IMR-90 (cell line): ENCODE measurements around the gene CST9. TPM values are rescaled to one million over a fixed set of nuclear protein-coding genes. Genes with fewer than 3 reads are reported as not detected.

Experiments used
- ATAC-seq: fragments of 200-7000 bp; cut with Tn5 transposase; 2 replicates; pipeline ENCODE4 v1.9.1; 2020; ENCODE audit warnings: low read depth, mild to moderate bottlenecking, moderate library complexity
- BruUV-seq: library from RNA; stranded (reverse); fragments of 400-500 nt; replicated peaks from 2 replicates; lab custom pipeline; 2021; lab: Mats Ljungman, UMichigan
- CTCF ChIA-PET: fragments of 300-600 bp; formaldehyde crosslinking; extraction: SDS; loops from one replicate; lab custom pipeline; 2021; ENCODE audit warnings: antibody characterized with exemption; lab: Yijun Ruan, JAX
- POLR2A ChIA-PET: fragments of 300-600 bp; sonication (Branson Sonifier 250); formaldehyde crosslinking; loops from one replicate; lab custom pipeline; 2022; ENCODE audit warnings: antibody characterized with exemption; ENCODE audit not compliant: unreplicated experiment; lab: Charles Lee
- DNase-seq: peaks from one replicate; pipeline ENCODE4 v3.0.0; 2013
- H2AFZ ChIP-seq: replicated peaks from 2 replicates; pipeline ENCODE3; 2013; ENCODE audit warnings: low read length, mild to moderate bottlenecking; ENCODE audit not compliant: poor library complexity
- H2AK5ac ChIP-seq: 2 replicates; pipeline ENCODE4 v1.6.1; 2013; ENCODE audit warnings: low read depth, low read length, inconsistent platforms
- H2AK9ac ChIP-seq: replicated peaks from 2 replicates; pipeline ENCODE3; 2013; ENCODE audit warnings: mild to moderate bottlenecking, low read depth, low read length, moderate library complexity; ENCODE audit not compliant: poor library complexity
- H2BK120ac ChIP-seq: 2 replicates; pipeline ENCODE4 v1.6.1; 2013; ENCODE audit warnings: low read depth, low read length, inconsistent platforms
- H2BK15ac ChIP-seq: 3 replicates; pipeline ENCODE4 v1.6.1; 2013; ENCODE audit warnings: low read depth, low read length, inconsistent platforms
- H2BK20ac ChIP-seq: 2 replicates; pipeline ENCODE4 v1.6.1; 2013; ENCODE audit warnings: low read depth, mild to moderate bottlenecking, inconsistent platforms, low read length, moderate library complexity
- H2BK5ac ChIP-seq: 2 replicates; pipeline ENCODE4 v1.6.1; 2013; ENCODE audit warnings: mild to moderate bottlenecking, low read depth, low read length, inconsistent platforms; ENCODE audit not compliant: poor library complexity, severe bottlenecking
- H3K14ac ChIP-seq: replicated peaks from 2 replicates; pipeline ENCODE4 v1.6.1; 2013; ENCODE audit warnings: low read depth, low read length, inconsistent platforms
- H3K18ac ChIP-seq: 2 replicates; pipeline ENCODE4 v1.6.1; 2013; ENCODE audit warnings: low read depth, low read length, control low read depth
- H3K23ac ChIP-seq: 2 replicates; pipeline ENCODE4 v1.6.1; 2013; ENCODE audit warnings: low read depth, low read length, inconsistent platforms
- H3K27ac ChIP-seq: 2 replicates; pipeline ENCODE4 v1.5.1; 2013; ENCODE audit warnings: mild to moderate bottlenecking, control low read depth, low read length; ENCODE audit not compliant: insufficient read depth
- H3K27me3 ChIP-seq: 2 replicates; pipeline ENCODE4 v1.6.1; 2013; ENCODE audit warnings: low read length; ENCODE audit not compliant: control insufficient read depth, insufficient read depth
- H3K36me3 ChIP-seq: 2 replicates; pipeline ENCODE4 v1.6.1; 2013; ENCODE audit warnings: low read length, mixed read lengths; ENCODE audit not compliant: control insufficient read depth, insufficient read depth
- H3K4ac ChIP-seq: 2 replicates; pipeline ENCODE4 v1.6.1; 2013; ENCODE audit warnings: low read depth, low read length, inconsistent platforms
- H3K4me1 ChIP-seq: 2 replicates; pipeline ENCODE4 v1.6.1; 2013; ENCODE audit warnings: low read length, mixed read lengths; ENCODE audit not compliant: control insufficient read depth, insufficient read depth
- H3K4me2 ChIP-seq: 2 replicates; pipeline ENCODE4 v1.6.1; 2013; ENCODE audit warnings: low read depth, mild to moderate bottlenecking, control low read depth, low read length, moderate library complexity
- H3K4me3 ChIP-seq: 2 replicates; pipeline ENCODE4 v1.5.1; 2013; ENCODE audit warnings: low read depth, mild to moderate bottlenecking, control low read depth, low read length, moderate library complexity; ENCODE audit not compliant: insufficient read depth
- H3K56ac ChIP-seq: 2 replicates; pipeline ENCODE4 v1.6.1; 2013; ENCODE audit warnings: low read length, inconsistent platforms; ENCODE audit not compliant: insufficient read depth; ENCODE audit errors: extremely low read depth
- H3K79me1 ChIP-seq, 2 experiments: 2 replicates each; pipeline ENCODE4 v1.6.1; 2013; ENCODE audit warnings: low read length in 2 of 2, inconsistent platforms in 1 of 2, low read depth in 1 of 2
- H3K9ac ChIP-seq: 2 replicates; pipeline ENCODE4 v1.6.1; 2013; ENCODE audit warnings: low read depth, low read length, control low read depth
- H3K9me1 ChIP-seq: 2 replicates; pipeline ENCODE4 v1.6.1; 2013; ENCODE audit warnings: low read length, inconsistent platforms; ENCODE audit not compliant: insufficient read depth
- H3K9me3 ChIP-seq: 2 replicates; pipeline ENCODE4 v1.6.1; 2013; ENCODE audit warnings: low read length; ENCODE audit not compliant: control insufficient read depth, insufficient read depth
- H4K20me1 ChIP-seq: 2 replicates; pipeline ENCODE4 v1.6.1; 2013; ENCODE audit warnings: low read length, inconsistent platforms; ENCODE audit not compliant: insufficient read depth
- H4K5ac ChIP-seq: 2 replicates; pipeline ENCODE4 v1.6.1; 2013; ENCODE audit warnings: mild to moderate bottlenecking, low read depth, low read length, control low read depth
- H4K8ac ChIP-seq, 2 experiments: 2 replicates each; pipeline ENCODE4 v1.6.1; 2013; ENCODE audit warnings: low read depth in 2 of 2, low read length in 2 of 2, control low read depth in 1 of 2, inconsistent platforms in 1 of 2
- H4K91ac ChIP-seq: 2 replicates; pipeline ENCODE4 v1.6.1; 2013; ENCODE audit warnings: low read depth, low read length, inconsistent platforms; ENCODE audit not compliant: insufficient read depth
- CTCF ChIP-seq: conservative IDR thresholded peaks from 2 replicates; pipeline ENCODE4 v1.5.1; 2012; ENCODE audit warnings: mild to moderate bottlenecking, low read depth, low read length, improper control_type of control experiment
- ELK1 ChIP-seq: fragments of 150-350 bp; IDR thresholded peaks from 2 replicates; pipeline ENCODE4 v1.6.1; 2016; ENCODE audit warnings: low read depth, mild to moderate bottlenecking, low read length, moderate library complexity, borderline replicate concordance
- FOS ChIP-seq: fragments of 150-350 bp; IDR thresholded peaks from 2 replicates; pipeline ENCODE4 v1.6.1; 2016; ENCODE audit warnings: low read depth, low read length
- MAFK ChIP-seq: IDR thresholded peaks from 2 replicates; pipeline ENCODE4 v1.6.1; 2012; ENCODE audit warnings: low read depth, low read length, improper control_type of control experiment
- MAZ ChIP-seq: IDR thresholded peaks from 2 replicates; pipeline ENCODE4 v1.6.1; 2012; ENCODE audit warnings: low read depth, mild to moderate bottlenecking, low read length, improper control_type of control experiment, moderate library complexity, borderline replicate concordance
- RAD21 ChIP-seq: IDR thresholded peaks from 2 replicates; pipeline ENCODE4 v1.6.1; 2012; ENCODE audit warnings: low read length, improper control_type of control experiment
- RCOR1 ChIP-seq: IDR thresholded peaks from 2 replicates; pipeline ENCODE4 v1.6.1; 2012; ENCODE audit warnings: mild to moderate bottlenecking, low read length, improper control_type of control experiment; ENCODE audit not compliant: insufficient replicate concordance
- RFX5 ChIP-seq: IDR thresholded peaks from 2 replicates; pipeline ENCODE4 v1.8.0; 2012; ENCODE audit warnings: low read depth, mild to moderate bottlenecking, low read length, moderate library complexity
- WGBS, 2 experiments: methylation state at CpG; one replicate each; pipeline versions ENCODE4 v1.1.5 to v1.1.7; 2013; ENCODE audit warnings: missing lambda C conversion rate in 2 of 2; ENCODE audit not compliant: insufficient read length in 1 of 2; ENCODE audit errors: extremely low coverage in 2 of 2; 5-methylcytosine and 5-hydroxymethylcytosine counted together
- dilution Hi-C: fragments of 300-500 bp; cut with HindIII; formaldehyde crosslinking; loops from one replicate; pipeline ENCODE4 v1.14.3; 2018; ENCODE audit warnings: low sequenced_read_pairs; ENCODE audit not compliant: unreplicated experiment
- in situ Hi-C: fragments of 300-500 bp; cut with MboI; formaldehyde crosslinking; loops from 3 replicates; pipeline ENCODE4 v1.14.3; 2019; ENCODE audit warnings: low sequenced_read_pairs, inconsistent platforms, mixed read lengths
- intact Hi-C: fragments of 100-400 bp; cut with micrococcal nuclease; formaldehyde crosslinking; loops from 2 replicates; pipeline ENCODE4 v1.10.0; 2022
- polyA plus RNA-seq, 3 experiments: library from polyadenylated mRNA; depleted of rRNA; stranded (reverse); fragments of >200 nt; gene quantifications; 2 replicates each; pipeline ENCODE4 v1.2.3, GENCODE V29; 2012; ENCODE audit warnings: low replicate concordance in 1 of 3
- total RNA-seq: library from RNA; depleted of rRNA; stranded (reverse); fragments of >200 nt; gene quantifications from 2 replicates; pipeline ENCODE4 v1.2.3, GENCODE V29; 2012

CST9 gene
- total and polyA plus RNA-seq, 2 of the 4 experiments (the other 2 are of a cell fraction): not detected

DNA sequence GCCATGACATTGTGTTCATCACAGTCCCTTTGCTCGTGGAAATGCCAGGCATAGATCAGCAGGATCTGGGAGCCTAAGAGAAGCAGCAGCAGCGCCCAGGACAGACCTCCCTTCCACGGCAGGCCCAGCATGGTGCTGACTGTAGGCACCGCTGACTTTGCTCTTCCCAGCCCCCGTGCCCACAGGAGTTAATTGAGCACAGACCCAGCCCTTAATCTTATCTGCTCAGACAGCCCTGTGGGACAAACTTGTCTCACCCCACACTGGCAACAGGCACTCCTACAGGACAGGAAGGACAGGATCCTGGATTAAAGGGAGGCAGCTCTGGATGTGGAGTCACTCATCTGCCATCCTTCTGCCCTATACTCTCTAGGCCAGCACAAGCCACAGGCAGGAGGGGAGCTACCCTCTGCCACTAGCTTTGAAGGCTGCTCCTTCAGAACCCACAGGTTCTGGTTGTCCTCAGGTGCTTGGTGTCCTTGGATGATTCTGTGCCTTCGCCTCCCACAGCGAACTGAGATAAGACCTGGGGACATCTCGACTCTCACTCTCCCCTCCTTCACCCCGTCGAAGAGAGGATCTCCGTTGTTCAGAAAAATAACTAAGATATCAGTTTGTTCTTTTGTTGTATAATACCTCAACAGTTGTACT lies 37.3 kb downstream of the CST9 start, which contains the start of gene CST9L:
CST9L (minus strand) TSS at position 165 of the 651 bp plus-strand sequence; CDS start at position 131, 34 bp downstream.
- H2BK20ac ChIP-seq: no peak within 1 kb of the TSS
- H3K27ac ChIP-seq: no peak within 1 kb of the TSS
- H3K18ac ChIP-seq: no peak within 1 kb of the TSS
- H4K8ac ChIP-seq: no peak within 1 kb of the TSS
- no peaks in the 10 kb centered on the region for H4K20me1 ChIP-seq
- ChIA-PET POLR2A (no interaction called here), CTCF (no interaction called here)
- WGBS, 2 experiments: no CpG with 5 or more reads among the region's 11 CpGs
- no peak within 1 kb of the TSS for H3K56ac ChIP-seq
- no peak within 1 kb of the TSS for H3K23ac ChIP-seq
- peak within 1 kb of the TSS; percentile 40 for H2AFZ ChIP-seq
- no peak within 1 kb of the TSS for H2AK5ac ChIP-seq
- no peaks in the 10 kb centered on the region for H3K36me3 ChIP-seq
- H4K5ac ChIP-seq: no peak within 1 kb of the TSS
- no peak within 1 kb of the TSS for H3K4ac ChIP-seq
- no peak within 1 kb of the TSS for H3K4me3 ChIP-seq
- H3K27me3 ChIP-seq: peaks cover 3% of the 10 kb centered on the region
- H3K14ac ChIP-seq: no peak within 1 kb of the TSS
- TF ChIP-seq MAZ (no peak), RFX5 (no peak), MAFK (no peak), CTCF (no peak), ELK1 (no peak), RAD21 (no peak), FOS (no peak), RCOR1 (no peak)
- H3K9me3 ChIP-seq: no peaks in the 10 kb centered on the region
- ATAC-seq: no peak
- no peak within 1 kb of the TSS for H3K4me2 ChIP-seq
- no TSS peak for BruUV-seq
- H2BK120ac ChIP-seq: no peak within 1 kb of the TSS
- no peaks in the 10 kb centered on the region for H3K79me1 ChIP-seq
- dilution Hi-C loops (no loop called here), intact Hi-C loops (no loop called here), in situ Hi-C loops (no loop called here)
- H2BK5ac ChIP-seq: no peak within 1 kb of the TSS
- no peaks in the 10 kb centered on the region for H3K4me1 ChIP-seq
- H3K9ac ChIP-seq: no peak within 1 kb of the TSS
- H3K9me1 ChIP-seq: no peaks in the 10 kb centered on the region
- no peak within 1 kb of the TSS for H2AK9ac ChIP-seq
- H2BK15ac ChIP-seq: no peak within 1 kb of the TSS
- H4K91ac ChIP-seq: no peak within 1 kb of the TSS
- no peak for DNase-seq
